PC-9 (cell line): ENCODE measurements around the gene WDR20. TPM values are rescaled to one million over a fixed set of nuclear protein-coding genes. Genes with fewer than 3 reads are reported as not detected.

Experiments used
- BruUV-seq: library from RNA; stranded (reverse); fragments of 400-500 nt; replicated peaks from 2 replicates; lab custom pipeline; 2021; lab: Mats Ljungman, UMichigan
- CTCF ChIA-PET: fragments of 300-600 bp; sonication (Branson Sonifier 250); formaldehyde crosslinking; loops from one replicate; lab custom pipeline; 2022; ENCODE audit warnings: antibody characterized with exemption; lab: Charles Lee
- POLR2A ChIA-PET: fragments of 300-600 bp; sonication (Branson Sonifier 250); formaldehyde crosslinking; loops from one replicate; lab custom pipeline; 2022; ENCODE audit warnings: antibody characterized with exemption; ENCODE audit not compliant: unreplicated experiment; lab: Charles Lee
- DNase-seq, 2 experiments: peaks; one replicate each; pipeline versions ENCODE4 v3.0.0 to v3.0.0-alpha.2; 2015 to 2022; ENCODE audit warnings: mixed read lengths in 1 of 2
- H2AFZ ChIP-seq: fragments of 200-600 bp; sonication (generic); 2 replicates; pipeline ENCODE4 v1.8.1; 2017; ENCODE audit warnings: antibody characterized with exemption
- H3F3A ChIP-seq: fragments of 200-600 bp; sonication (generic); 2 replicates; pipeline ENCODE4 v1.8.1; 2017; ENCODE audit warnings: antibody characterized with exemption, mild to moderate bottlenecking, low read depth; ENCODE audit not compliant: insufficient read depth
- H3K27ac ChIP-seq: fragments of 200-600 bp; sonication (generic); 2 replicates; pipeline ENCODE4 v1.6.1; 2016; ENCODE audit warnings: mixed run types
- H3K27me3 ChIP-seq: fragments of 200-600 bp; sonication (generic); 2 replicates; pipeline ENCODE4 v1.6.1; 2016; ENCODE audit warnings: low read depth, mixed run types; ENCODE audit not compliant: insufficient read depth
- H3K36me3 ChIP-seq: fragments of 200-600 bp; sonication (generic); 2 replicates; pipeline ENCODE4 v1.6.1; 2016; ENCODE audit warnings: low read depth, mixed run types
- H3K4me1 ChIP-seq: fragments of 200-600 bp; sonication (generic); replicated peaks from 2 replicates; pipeline ENCODE4 v1.6.1; 2016; ENCODE audit warnings: mixed run types; ENCODE audit not compliant: insufficient read depth
- H3K4me2 ChIP-seq: fragments of 200-600 bp; sonication (generic); 2 replicates; pipeline ENCODE4 v1.6.1; 2017; ENCODE audit warnings: mixed run types
- H3K4me3 ChIP-seq: fragments of 200-600 bp; sonication (generic); 2 replicates; pipeline ENCODE4 v1.6.1; 2016; ENCODE audit warnings: mixed run types
- H3K79me2 ChIP-seq: fragments of 200-600 bp; sonication (generic); 2 replicates; pipeline ENCODE4 v1.6.1; 2017; ENCODE audit warnings: low read depth, mixed run types
- H3K9me2 ChIP-seq: fragments of 200-600 bp; sonication (generic); 2 replicates; pipeline ENCODE4 v1.8.1; 2017; ENCODE audit warnings: mild to moderate bottlenecking; ENCODE audit not compliant: insufficient read depth
- H3K9me3 ChIP-seq: fragments of 200-600 bp; sonication (generic); 2 replicates; pipeline ENCODE4 v1.8.1; 2016; ENCODE audit warnings: low read depth; ENCODE audit not compliant: insufficient read depth
- H4K20me1 ChIP-seq: fragments of 200-600 bp; sonication (generic); 2 replicates; pipeline ENCODE4 v1.8.1; 2017; ENCODE audit not compliant: insufficient read depth
- EZH2 ChIP-seq: fragments of 200-600 bp; sonication (generic); IDR thresholded peaks from 2 replicates; pipeline ENCODE4 v1.8.0; 2017; ENCODE audit warnings: antibody characterized with exemption, low read depth
- intact Hi-C: fragments of 100-400 bp; cut with micrococcal nuclease; formaldehyde crosslinking; loops from one replicate; pipeline ENCODE4 v1.10.0; 2022; ENCODE audit not compliant: unreplicated experiment
- total RNA-seq: library from RNA; stranded (reverse); gene quantifications from 2 replicates; pipeline ENCODE4 v1.2.3, GENCODE V29; 2021
- TF ChIP-seq, protein P1 (sequence below): fragments of 200-600 bp; sonication (generic); conservative IDR thresholded peaks from 2 replicates; pipeline ENCODE4 v1.6.1; 2017; ENCODE audit warnings: mixed run types, antibody characterized with exemption, mild to moderate bottlenecking, moderate library complexity

Gene WDR20
- total RNA-seq, 1 experiment from 2014 or later = 93.5 TPM

DNA sequence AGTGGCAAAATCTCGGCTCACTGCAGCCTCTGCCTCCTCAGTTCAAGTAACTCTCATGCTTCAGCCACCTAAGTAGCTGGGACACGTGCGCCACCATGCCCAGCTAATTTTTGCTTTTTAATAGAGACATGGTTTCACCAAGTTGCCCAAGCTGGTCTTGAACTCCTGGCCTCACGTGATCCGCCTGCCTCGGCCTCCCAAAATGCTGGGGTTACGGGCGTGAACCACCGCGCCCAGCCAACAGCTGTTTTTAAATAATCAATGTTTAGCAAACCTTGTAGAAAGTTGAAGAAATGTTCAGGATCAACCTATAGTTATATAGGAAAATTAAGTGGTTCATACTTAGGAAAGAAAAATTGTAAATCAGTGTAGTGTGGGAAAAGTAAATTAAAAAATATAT lies 46.9 kb upstream of the WDR20 start:
- no peak overlapping the region for H3K27ac ChIP-seq
- H3K4me1 ChIP-seq = peaks cover 36% of the 10 kb centered on the region
- no peak overlapping the region for H3K4me2 ChIP-seq
- no TSS peak for BruUV-seq
- ChIA-PET CTCF (no interaction called here), POLR2A (interaction anchor here (0.6 kb wide), 4 partner anchors 73 to 843 kb away, joined by 4 to 8 read pairs (median 6); no protein-coding TSS in a partner anchor)
- no peaks in the 10 kb centered on the region for H3K36me3 ChIP-seq
- intact Hi-C loops = no loop called here
- TF ChIP-seq, protein P1, sequence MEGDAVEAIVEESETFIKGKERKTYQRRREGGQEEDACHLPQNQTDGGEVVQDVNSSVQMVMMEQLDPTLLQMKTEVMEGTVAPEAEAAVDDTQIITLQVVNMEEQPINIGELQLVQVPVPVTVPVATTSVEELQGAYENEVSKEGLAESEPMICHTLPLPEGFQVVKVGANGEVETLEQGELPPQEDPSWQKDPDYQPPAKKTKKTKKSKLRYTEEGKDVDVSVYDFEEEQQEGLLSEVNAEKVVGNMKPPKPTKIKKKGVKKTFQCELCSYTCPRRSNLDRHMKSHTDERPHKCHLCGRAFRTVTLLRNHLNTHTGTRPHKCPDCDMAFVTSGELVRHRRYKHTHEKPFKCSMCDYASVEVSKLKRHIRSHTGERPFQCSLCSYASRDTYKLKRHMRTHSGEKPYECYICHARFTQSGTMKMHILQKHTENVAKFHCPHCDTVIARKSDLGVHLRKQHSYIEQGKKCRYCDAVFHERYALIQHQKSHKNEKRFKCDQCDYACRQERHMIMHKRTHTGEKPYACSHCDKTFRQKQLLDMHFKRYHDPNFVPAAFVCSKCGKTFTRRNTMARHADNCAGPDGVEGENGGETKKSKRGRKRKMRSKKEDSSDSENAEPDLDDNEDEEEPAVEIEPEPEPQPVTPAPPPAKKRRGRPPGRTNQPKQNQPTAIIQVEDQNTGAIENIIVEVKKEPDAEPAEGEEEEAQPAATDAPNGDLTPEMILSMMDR = no peak
- no peak for TF ChIP-seq EZH2
- H3K9me2 ChIP-seq = no peaks in the 10 kb centered on the region
- peaks cover 11% of the 10 kb centered on the region for H3K79me2 ChIP-seq
- H3K9me3 ChIP-seq = no peaks in the 10 kb centered on the region
- DNase-seq = no peak
- no peak overlapping the region for H3K4me3 ChIP-seq
- no peaks in the 10 kb centered on the region for H3K27me3 ChIP-seq
- H4K20me1 ChIP-seq = no peaks in the 10 kb centered on the region
- H3F3A ChIP-seq = peaks cover 16% of the 10 kb centered on the region
- no peak overlapping the region for H2AFZ ChIP-seq

DNA sequence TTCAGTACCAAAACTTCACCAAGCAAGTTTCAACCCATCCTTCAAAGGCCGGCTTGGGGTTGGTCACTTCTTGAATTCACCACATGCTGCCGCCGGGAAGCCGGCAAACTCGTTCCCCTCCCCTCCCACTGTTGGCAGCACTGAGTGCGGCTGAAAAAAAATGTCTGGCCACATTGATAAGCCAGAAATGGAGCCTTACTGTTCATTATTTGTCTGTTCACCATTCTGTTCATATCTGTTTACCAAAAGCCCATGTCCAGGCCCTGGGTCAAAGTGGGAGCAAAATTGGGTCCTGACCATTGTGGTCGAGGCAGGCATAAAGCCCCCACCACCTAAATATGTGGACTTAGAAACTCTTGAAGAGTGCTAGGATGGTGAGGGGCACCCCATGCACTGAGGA lies 45.6 kb upstream of the WDR20 start:
- no peak for DNase-seq
- no TSS peak for BruUV-seq
- no peak overlapping the region for H2AFZ ChIP-seq
- H3K9me3 ChIP-seq = no peaks in the 10 kb centered on the region
- no peaks in the 10 kb centered on the region for H3K79me2 ChIP-seq
- intact Hi-C loops = no loop called here
- peaks cover 40% of the 10 kb centered on the region for H3K4me1 ChIP-seq
- ChIA-PET CTCF (no interaction called here), POLR2A (interaction anchor here (0.6 kb wide), 1 partner anchor 833 kb away, joined by 3 read pairs; no protein-coding TSS in a partner anchor)
- no peaks in the 10 kb centered on the region for H3K27me3 ChIP-seq
- no peak overlapping the region for H3K27ac ChIP-seq
- H4K20me1 ChIP-seq = no peaks in the 10 kb centered on the region
- no peak for TF ChIP-seq EZH2
- TF ChIP-seq, protein P1 = no peak
- H3K4me3 ChIP-seq = no peak overlapping the region
- no peak overlapping the region for H3K4me2 ChIP-seq
- peaks cover 29% of the 10 kb centered on the region for H3F3A ChIP-seq
- no peaks in the 10 kb centered on the region for H3K36me3 ChIP-seq
- no peaks in the 10 kb centered on the region for H3K9me2 ChIP-seq

DNA sequence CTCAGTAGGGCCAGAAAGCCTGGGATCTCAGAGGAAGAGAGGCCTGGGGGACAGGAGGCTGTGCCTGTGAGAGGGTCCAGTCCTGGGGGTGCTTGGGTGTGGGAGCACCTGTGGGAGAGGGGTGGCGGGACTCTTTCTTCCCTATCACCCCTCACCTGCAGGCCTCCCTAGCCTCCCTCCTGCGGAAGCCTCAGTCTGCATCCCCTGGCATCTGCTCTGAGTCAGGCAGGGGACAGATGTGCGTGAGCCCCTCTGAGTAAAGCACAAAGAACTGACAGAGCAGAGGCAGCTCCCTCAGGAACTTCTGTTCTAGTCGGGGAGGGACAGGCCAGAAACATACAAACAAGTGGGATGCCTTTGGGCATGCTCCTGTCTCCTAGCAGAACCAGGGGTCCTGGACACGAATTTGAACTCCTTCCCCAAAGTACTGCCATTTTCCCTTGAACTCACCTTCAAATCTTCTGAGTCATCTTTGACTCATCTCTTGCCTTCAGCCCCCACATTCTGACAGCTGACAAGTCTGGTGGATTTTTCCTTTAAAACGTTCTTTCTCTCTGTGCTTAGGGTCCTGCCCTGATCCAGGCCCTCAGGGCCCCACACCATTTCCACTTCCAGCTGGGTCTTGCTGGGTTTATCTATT lies 44.3 kb upstream of the WDR20 start:
- Histone ChIP-seq H4K20me1 (no peaks in the 10 kb centered on the region), H3F3A (peaks cover 31% of the 10 kb centered on the region), H3K9me3 (no peaks in the 10 kb centered on the region), H3K4me1 (peaks cover 43% of the 10 kb centered on the region), H3K9me2 (no peaks in the 10 kb centered on the region), H3K79me2 (no peaks in the 10 kb centered on the region), H2AFZ (no peak overlapping the region), H3K4me2 (peak overlapping the region; percentile 70), H3K27me3 (no peaks in the 10 kb centered on the region), H3K36me3 (no peaks in the 10 kb centered on the region), H3K4me3 (no peak overlapping the region), H3K27ac (no peak overlapping the region)
- POLR2A ChIA-PET = interaction anchor here (0.6 to 0.8 kb wide), 2 partner anchors 22 to 76 kb away, joined by 4 to 8 read pairs; no protein-coding TSS in a partner anchor
- intact Hi-C loops = loop anchor here (5.0 kb wide), 4 partner anchors 113 to 388 kb away; no protein-coding TSS in a partner anchor
- TF ChIP-seq EZH2 = no peak
- TF ChIP-seq, protein P1 = no peak
- BruUV-seq = no TSS peak
- DNase-seq = no peak
- CTCF ChIA-PET = interaction anchor here (0.6 to 2.4 kb wide), 7 partner anchors 24 to 220 kb away, joined by 3 to 21 read pairs (median 4); no protein-coding TSS in a partner anchor
